GM12878 (cell line): Measurements from ENCODE around the gene NSFL1C. TPM values are rescaled to one million over a fixed set of nuclear protein-coding genes. Genes with fewer than 3 reads are reported as not detected.
A peak's percentile ranks its signal among the peaks of the same experiment; 100 is the strongest.
"Not testable (repeated sequence)": the region's sequence is repeated elsewhere in the genome, so short reads cannot be mapped to it uniquely, and the experiment has no call there.

Experiments
- ATAC-seq: fragments of 200-7000 bp; cut with Tn5 transposase; 3 replicates; pipeline ENCODE4 v1.9.1; 2020; ENCODE audit warnings: mild to moderate bottlenecking, moderate library complexity
- BruUV-seq: library from RNA; stranded (reverse); fragments of 400-500 nt; replicated peaks from 2 replicates; lab custom pipeline; 2021; lab: Mats Ljungman, UMichigan
- CTCF ChIA-PET: fragments of 300-600 bp; sonication (Branson Sonifier 250); formaldehyde crosslinking; extraction: SDS; loops from one replicate; lab custom pipeline; 2021; ENCODE audit warnings: inconsistent platforms; lab: Yijun Ruan, JAX
- POLR2A ChIA-PET: fragments of 350-600 bp; formaldehyde crosslinking; extraction: SDS; loops from one replicate; lab custom pipeline; 2021; ENCODE audit warnings: inconsistent platforms; lab: Charles Lee
- RAD21 ChIA-PET: fragments of 300-600 bp; sonication (Branson Sonifier 250); formaldehyde crosslinking; loops from one replicate; lab custom pipeline; 2023; ENCODE audit warnings: antibody characterized with exemption; ENCODE audit not compliant: unreplicated experiment; lab: Charles Lee
- SMC1A ChIA-PET: fragments of 300-600 bp; sonication (Branson Sonifier 250); formaldehyde crosslinking; loops from one replicate; lab custom pipeline; 2023; ENCODE audit not compliant: unreplicated experiment, uncharacterized antibody; lab: Charles Lee
- DNase-seq: peaks from one replicate; pipeline ENCODE4 v3.0.0-alpha.2; 2011; ENCODE audit warnings: low read depth, low spot score
- FAIRE-seq: peaks from 3 replicates; lab custom pipeline; 2011; peaks lifted over from hg19 to GRCh38; lab: Jason Lieb, UNC
- H2AFZ ChIP-seq: 2 replicates; pipeline ENCODE4 v1.6.0; 2011; ENCODE audit warnings: low read depth, low read length, control low read depth; ENCODE audit not compliant: control insufficient read depth
- H3K27ac ChIP-seq: 2 replicates; pipeline ENCODE4 v1.5.1; 2011; ENCODE audit warnings: control low read depth; ENCODE audit not compliant: control insufficient read depth, insufficient read depth
- H3K27me3 ChIP-seq, 2 experiments: replicated peaks in 1 of 2; 2 replicates each; pipeline versions ENCODE4 v1.6.0 to v1.6.1; 2011; ENCODE audit warnings: low read length in 1 of 2; ENCODE audit not compliant: control insufficient read depth in 2 of 2, insufficient read depth in 2 of 2
- H3K36me3 ChIP-seq, 2 experiments: 2 replicates each; pipeline ENCODE4 v1.5.1; 2011; ENCODE audit warnings: low read length in 1 of 2; ENCODE audit not compliant: control insufficient read depth in 2 of 2, insufficient read depth in 2 of 2
- H3K4me1 ChIP-seq: 2 replicates; pipeline ENCODE4 v1.6.1; 2011; ENCODE audit warnings: mild to moderate bottlenecking, low read length, moderate library complexity, mixed read lengths; ENCODE audit not compliant: control insufficient read depth, insufficient read depth
- H3K4me2 ChIP-seq: 2 replicates; pipeline ENCODE4 v1.6.0; 2011; ENCODE audit warnings: control low read depth; ENCODE audit not compliant: control insufficient read depth, insufficient read depth
- H3K4me3 ChIP-seq: fragments of 200-600 bp; sonication (generic); 2 replicates; pipeline ENCODE4 v1.5.1; 2016
- H3K79me2 ChIP-seq: 2 replicates; pipeline ENCODE4 v1.6.0; 2011; ENCODE audit warnings: low read length; ENCODE audit not compliant: control insufficient read depth, insufficient read depth
- H3K9ac ChIP-seq: 2 replicates; pipeline ENCODE4 v1.8.0; 2011; ENCODE audit warnings: low read length, control low read depth, mixed read lengths; ENCODE audit not compliant: control insufficient read depth, insufficient read depth
- H3K9me3 ChIP-seq: replicated peaks from 3 replicates; pipeline ENCODE4 v1.5.1; 2011; ENCODE audit warnings: mild to moderate bottlenecking, low read length; ENCODE audit not compliant: control insufficient read depth, insufficient read depth
- H4K20me1 ChIP-seq: 2 replicates; pipeline ENCODE4 v1.6.0; 2011; ENCODE audit not compliant: control insufficient read depth, insufficient read depth
- CHD4 ChIP-seq: fragments of 200-600 bp; sonication (generic); IDR thresholded peaks from 2 replicates; pipeline ENCODE4 v1.6.1; 2016; ENCODE audit warnings: mild to moderate bottlenecking
- EED ChIP-seq: sonication (generic); IDR thresholded peaks from 2 replicates; pipeline ENCODE4 v1.6.1; 2016; ENCODE audit warnings: antibody characterized with exemption, low read depth
- JUND ChIP-seq: IDR thresholded peaks from 2 replicates; pipeline ENCODE4 v1.6.1; 2012; ENCODE audit warnings: low read depth, mild to moderate bottlenecking, low read length, improper control_type of control experiment, moderate library complexity
- LARP7 ChIP-seq: fragments of 450-650 bp; IDR thresholded peaks from 2 replicates; pipeline ENCODE4 v1.6.1; 2017; ENCODE audit warnings: mild to moderate bottlenecking
- REST ChIP-seq: IDR thresholded peaks from 2 replicates; pipeline ENCODE4 v1.6.1; 2012; ENCODE audit warnings: mild to moderate bottlenecking, low read depth, low read length
- ZNF384 ChIP-seq: IDR thresholded peaks from 2 replicates; pipeline ENCODE4 v1.6.1; 2012; ENCODE audit warnings: low read depth, mild to moderate bottlenecking, low read length, improper control_type of control experiment, borderline replicate concordance
- WGBS: methylation state at CpG from one replicate; pipeline ENCODE4 v1.1.6; 2016; ENCODE audit warnings: low lambda C conversion rate; ENCODE audit not compliant: insufficient replicate concordance, insufficient coverage; ENCODE audit errors: missing lambda C conversion rate; 5-methylcytosine and 5-hydroxymethylcytosine counted together
- in situ Hi-C: fragments of 300-500 bp; cut with MboI; formaldehyde crosslinking; loops from 9 replicates; pipeline ENCODE4 v1.14.3; 2018; ENCODE audit warnings: mixed read lengths
- intact Hi-C: fragments of 100-400 bp; cut with micrococcal nuclease; formaldehyde crosslinking; loops from one replicate; pipeline ENCODE4 v1.14.2; 2022; ENCODE audit not compliant: unreplicated experiment
- polyA plus RNA-seq, 11 experiments: library from polyadenylated mRNA; depleted of rRNA in 4 of 11; unstranded in 6 of 11; stranded (reverse) in 5 of 11; fragments of >200 nt; fragmentation: Nextera tagmentation in 4 of 11; fragmentation: Illumina TruSeq in 1 of 11; extraction: Ambion mirVana in 4 of 11; extraction: Trizol in 1 of 11; gene quantifications; 1 replicate in 1 of 11; 2 replicates in 10 of 11; pipeline versions ENCODE4 v1.2.1 to v1.2.3, GENCODE V29; 2011 to 2016; ENCODE audit warnings: inconsistent platforms in 2 of 11, missing spikeins in 2 of 11, low read depth in 1 of 11
- total RNA-seq, 4 experiments: library from RNA; depleted of rRNA in 3 of 4; stranded (reverse); fragments of >200 nt in 3 of 4; fragmentation: Illumina TruSeq in 1 of 4; extraction: Trizol in 1 of 4; gene quantifications; 2 replicates each; pipeline versions ENCODE4 v1.2.1 to v1.2.3, GENCODE V29; 2013 to 2021

The NSFL1C gene
- total and polyA plus RNA-seq, 10 of the 15 experiments (the other 5 are each of a cell fraction or from before 2014, with no cell fraction given): 21.5 to 100 (median 38.1) TPM

GRCh38 chr20:1497371-1497770 is 30.7 kb upstream of the NSFL1C start:
- SMC1A ChIA-PET, FAIRE-seq, BruUV-seq, intact Hi-C loops, H3K9me3 ChIP-seq, H3K79me2 ChIP-seq, H3K27me3 ChIP-seq, DNase-seq, in situ Hi-C loops, H3K36me3 ChIP-seq, H3K27ac ChIP-seq, H4K20me1 ChIP-seq, H3K4me2 ChIP-seq, RAD21 ChIA-PET, ATAC-seq, H3K4me1 ChIP-seq, H3K4me3 ChIP-seq, H2AFZ ChIP-seq, H3K9ac ChIP-seq: not testable (repeated sequence)
- WGBS: 74% methylated on average over 5 of the region's 5 CpGs
- POLR2A ChIA-PET: interaction anchor here (0.6 kb wide), 1 partner anchor 10 kb away, joined by 7 read pairs; no protein-coding TSS in a partner anchor
- CTCF ChIA-PET: interaction anchor here (0.7 kb wide), 1 partner anchor 47 kb away, joined by 3 read pairs; no protein-coding TSS in a partner anchor

- no peak overlapping the region for H2AFZ ChIP-seq
- in situ Hi-C loops: no loop called here
- H4K20me1 ChIP-seq: no peaks in the 10 kb centered on the region
- no peak for DNase-seq
- H3K27ac ChIP-seq: no peak overlapping the region
- H3K4me2 ChIP-seq: no peak overlapping the region
- intact Hi-C loops: no loop called here
- WGBS: 64% methylated on average over 3 of the region's 3 CpGs
- no peak overlapping the region for H3K9ac ChIP-seq
- no peaks in the 10 kb centered on the region; the same call in 2 of the 3 replicates for H3K9me3 ChIP-seq
- no peak for TF ChIP-seq JUND
- no peak for TF ChIP-seq CHD4
- no peak for TF ChIP-seq EED
- TF ChIP-seq ZNF384: peak; percentile 40; the same call in 1 of the 2 replicates
- TF ChIP-seq LARP7: no peak
- peak; percentile 46; the same call in 1 of the 2 replicates for TF ChIP-seq REST
- TF ChIP-seq, all 136 proteins: peak for 2
- BruUV-seq: no TSS peak
- ChIA-PET SMC1A (no interaction called here), RAD21 (no interaction called here), CTCF (no interaction called here), POLR2A (interaction anchor here (0.6 kb wide), 1 partner anchor 10 kb away, joined by 7 read pairs; no protein-coding TSS in a partner anchor)
- no peaks in the 10 kb centered on the region; a peak in 1 of 4 replicates for H3K27me3 ChIP-seq
- no peaks in the 10 kb centered on the region for H3K79me2 ChIP-seq
- H3K4me3 ChIP-seq: no peak overlapping the region
- FAIRE-seq (no peak), ATAC-seq (no peak)
- no peaks in the 10 kb centered on the region for H3K36me3 ChIP-seq
- no peaks in the 10 kb centered on the region; the same call in 1 of the 2 replicates for H3K4me1 ChIP-seq
Measured at GRCh38 chr20:1496930-1497329, 30.3 kb upstream of the NSFL1C start.
